IPS DF 6.9 (cell line): ENCODE results near the gene FBXL19.
A peak's percentile ranks its signal among the peaks of the same experiment; 100 is the strongest.

Experiments used
- DNase-seq: peaks from one replicate; pipeline ENCODE4 v3.0.0-alpha.2; 2013; ENCODE audit warnings: low read depth, low spot score
- H3K27ac ChIP-seq: one replicate; pipeline ENCODE4 v1.5.1; 2013; ENCODE audit warnings: low read length, control low read depth
- H3K27me3 ChIP-seq: 2 replicates; pipeline ENCODE4 v1.6.1; 2013; ENCODE audit warnings: mild to moderate bottlenecking, low read length; ENCODE audit not compliant: control insufficient read depth, insufficient read depth
- H3K36me3 ChIP-seq: 2 replicates; pipeline ENCODE4 v1.6.1; 2013; ENCODE audit warnings: low read length; ENCODE audit not compliant: control insufficient read depth, insufficient read depth
- H3K4me1 ChIP-seq: 2 replicates; pipeline ENCODE4 v1.6.1; 2013; ENCODE audit warnings: low read length; ENCODE audit not compliant: control insufficient read depth, insufficient read depth
- H3K4me3 ChIP-seq: 2 replicates; pipeline ENCODE4 v1.5.1; 2013; ENCODE audit warnings: mild to moderate bottlenecking, low read length
- H3K9me3 ChIP-seq: 2 replicates; pipeline ENCODE4 v1.6.1; 2013; ENCODE audit warnings: low read length, inconsistent platforms; ENCODE audit not compliant: control insufficient read depth, insufficient read depth
- WGBS: extraction: QIAGEN DNeasy Blood & Tissue Kit; methylation state at CpG from one replicate; pipeline ENCODE4 v1.1.7; 2013; ENCODE audit warnings: mixed read lengths, missing lambda C conversion rate; ENCODE audit not compliant: insufficient read length, insufficient coverage; 5-methylcytosine and 5-hydroxymethylcytosine counted together

The FBXL19 gene

DNA sequence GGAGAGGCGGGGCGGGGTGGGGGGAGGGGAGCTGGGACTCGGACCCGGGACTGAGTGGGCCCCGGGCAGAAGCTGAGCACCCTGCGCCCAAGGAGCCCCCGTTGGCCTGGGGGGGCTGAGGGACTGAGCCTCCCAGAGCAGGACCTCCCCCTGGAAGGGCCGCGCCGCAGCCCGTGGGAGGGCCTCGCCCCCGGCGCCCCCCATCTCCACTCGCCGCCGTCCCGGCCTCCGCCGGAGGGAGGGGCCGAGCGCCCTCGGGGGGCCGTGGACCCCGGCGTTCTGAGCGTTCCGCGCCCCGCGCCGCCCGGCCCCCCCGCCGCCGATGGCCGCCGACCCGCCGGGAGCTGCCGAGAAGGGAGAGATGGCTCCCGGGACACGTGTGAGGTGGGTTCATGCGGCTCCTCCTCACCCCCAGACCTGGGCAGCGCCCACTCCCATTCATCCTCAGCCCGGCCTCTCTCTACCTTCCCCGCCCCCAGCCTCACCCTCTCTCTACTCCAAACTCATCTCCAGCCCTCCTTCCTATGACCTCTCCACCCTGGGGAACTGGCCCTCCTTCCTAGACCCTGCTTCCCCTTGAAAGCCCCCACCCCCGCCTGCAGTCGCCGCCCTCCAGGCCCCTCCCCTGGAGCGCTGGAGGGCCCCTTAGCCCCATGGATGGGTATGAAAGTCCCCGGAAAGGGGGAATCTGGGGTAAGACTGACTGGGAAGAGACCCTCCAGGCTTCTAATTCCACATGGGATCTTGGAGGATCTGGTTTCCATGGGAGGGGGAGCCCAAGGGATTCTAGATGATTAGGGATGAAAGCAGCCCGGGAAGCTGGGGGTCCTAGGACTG is 922 bp downstream of the FBXL19 start:
- H3K36me3 ChIP-seq, result peaks cover 8% of the 10 kb centered on the region; the same call in 1 of the 2 replicates
- no peak for DNase-seq
- H3K27me3 ChIP-seq, result no peaks in the 10 kb centered on the region
- H3K9me3 ChIP-seq, result no peaks in the 10 kb centered on the region
- H3K27ac ChIP-seq, result no peak overlapping the region
- WGBS, result no CpG with 5 or more reads among the region's 53 CpGs
- peak overlapping the region; percentile 85; the same call in 1 of the 2 replicates for H3K4me3 ChIP-seq
- H3K4me1 ChIP-seq, result peaks cover 3% of the 10 kb centered on the region; the same call in 1 of the 2 replicates

DNA sequence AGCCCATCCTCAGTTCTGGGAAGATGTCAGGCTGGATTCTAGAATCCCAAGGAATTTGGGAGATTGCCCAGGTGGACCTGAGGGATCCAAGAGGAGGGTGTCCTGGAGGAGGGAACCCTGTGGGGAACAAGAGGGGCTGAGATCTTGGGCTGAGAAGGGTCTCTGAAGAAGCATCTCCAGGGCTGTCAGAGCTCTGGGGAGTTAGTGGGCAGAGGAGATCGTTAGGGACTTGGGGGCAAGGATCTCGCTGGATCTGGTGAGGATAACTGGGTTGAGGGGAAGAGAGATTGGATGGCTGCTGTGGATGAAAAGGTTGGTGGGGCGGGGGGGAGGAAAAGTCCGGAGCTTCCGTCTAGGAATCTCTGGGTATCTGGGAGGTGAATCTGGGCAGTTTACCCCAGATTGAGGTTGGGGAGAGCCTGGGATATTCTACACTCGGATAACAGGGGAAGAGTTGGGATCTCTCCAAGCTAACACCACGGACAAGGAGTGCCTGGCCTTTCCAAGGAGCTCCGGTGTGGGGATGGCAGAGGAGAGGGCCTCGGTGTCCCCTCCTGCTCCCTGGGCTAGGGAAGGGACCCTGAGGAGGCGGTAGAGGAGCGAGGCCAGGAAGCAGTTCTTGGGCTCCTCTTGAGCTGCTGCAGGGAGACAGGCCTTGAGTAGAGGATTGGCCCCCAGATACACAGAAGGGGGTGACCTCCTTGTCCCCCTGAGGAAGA is 1.7 kb downstream of the FBXL19 start:
- DNase-seq, result no peak
- H3K36me3 ChIP-seq, result peaks cover 9% of the 10 kb centered on the region
- H3K4me3 ChIP-seq, result peak overlapping the region; percentile 85; the same call in 1 of the 2 replicates
- peaks cover 3% of the 10 kb centered on the region; the same call in 1 of the 2 replicates for H3K4me1 ChIP-seq
- H3K9me3 ChIP-seq, result no peaks in the 10 kb centered on the region
- no CpG with 5 or more reads among the region's 11 CpGs for WGBS
- no peaks in the 10 kb centered on the region for H3K27me3 ChIP-seq
- no peak overlapping the region for H3K27ac ChIP-seq

DNA sequence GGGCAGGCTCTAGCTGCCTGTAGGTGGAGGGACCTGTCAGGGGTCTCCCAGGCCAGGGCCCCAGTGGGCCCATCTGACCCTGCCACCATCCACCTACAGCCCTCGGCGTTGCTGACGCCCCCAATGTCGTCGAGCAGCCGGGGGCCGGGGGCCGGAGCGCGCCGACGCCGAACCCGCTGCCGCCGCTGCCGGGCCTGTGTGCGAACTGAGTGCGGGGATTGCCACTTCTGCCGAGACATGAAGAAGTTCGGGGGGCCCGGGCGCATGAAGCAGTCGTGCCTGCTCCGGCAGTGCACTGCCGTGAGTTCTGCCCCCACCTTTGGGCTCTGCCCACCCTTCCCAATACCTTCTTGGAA is 2.2 kb downstream of the FBXL19 start:
- no peak overlapping the region for H3K27ac ChIP-seq
- H3K27me3 ChIP-seq, result no peaks in the 10 kb centered on the region
- DNase-seq, result no peak
- no peak overlapping the region for H3K4me3 ChIP-seq
- H3K36me3 ChIP-seq, result peaks cover 14% of the 10 kb centered on the region
- H3K4me1 ChIP-seq, result peaks cover 3% of the 10 kb centered on the region; the same call in 1 of the 2 replicates
- no CpG with 5 or more reads among the region's 26 CpGs for WGBS
- H3K9me3 ChIP-seq, result no peaks in the 10 kb centered on the region

DNA sequence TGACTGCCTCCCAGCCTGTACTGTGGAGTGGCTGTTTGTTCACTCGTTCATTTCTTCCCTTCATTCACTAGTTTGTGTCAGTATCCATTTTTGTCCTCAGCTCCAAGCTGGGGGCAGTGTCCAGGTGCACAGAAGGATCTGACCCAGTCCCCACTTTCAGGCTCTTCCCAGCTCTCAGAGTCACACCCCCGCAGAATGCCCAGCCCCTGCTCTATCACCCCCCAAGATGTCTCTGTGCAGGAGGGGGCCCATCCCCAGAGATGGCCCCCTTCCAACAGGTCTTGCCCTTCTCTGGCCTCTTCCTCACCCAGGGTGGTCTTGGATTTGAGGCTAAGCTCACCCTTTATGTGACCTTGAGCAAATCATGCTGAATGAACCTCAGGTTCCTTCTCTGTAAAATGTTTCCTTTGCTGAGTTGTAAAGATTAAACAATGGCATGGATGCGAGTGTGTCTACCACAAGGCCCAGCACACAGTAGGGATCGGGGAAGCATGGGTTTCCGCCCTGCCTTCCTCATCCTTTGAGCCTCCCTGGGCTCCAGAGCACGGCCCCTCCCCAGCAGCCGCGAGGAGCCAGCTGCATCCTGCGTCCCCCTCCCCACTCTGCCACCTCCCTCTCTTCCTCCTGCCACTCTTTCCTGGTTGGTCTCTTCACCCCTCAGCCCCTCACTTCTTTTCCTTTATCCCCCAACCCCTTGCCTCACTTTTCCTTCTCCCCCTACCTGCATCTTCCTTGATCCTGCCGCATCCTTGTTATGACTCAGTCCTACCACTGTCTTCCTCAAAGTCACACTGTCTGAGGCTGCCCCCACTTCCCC is 2.8 kb downstream of the FBXL19 start:
- WGBS, result no CpG with 5 or more reads among the region's 10 CpGs
- H3K9me3 ChIP-seq, result no peaks in the 10 kb centered on the region
- peaks cover 20% of the 10 kb centered on the region for H3K36me3 ChIP-seq
- DNase-seq, result no peak
- no peaks in the 10 kb centered on the region for H3K27me3 ChIP-seq
- H3K4me3 ChIP-seq, result no peak overlapping the region
- H3K4me1 ChIP-seq, result peaks cover 3% of the 10 kb centered on the region; the same call in 1 of the 2 replicates
- H3K27ac ChIP-seq, result no peak overlapping the region

DNA sequence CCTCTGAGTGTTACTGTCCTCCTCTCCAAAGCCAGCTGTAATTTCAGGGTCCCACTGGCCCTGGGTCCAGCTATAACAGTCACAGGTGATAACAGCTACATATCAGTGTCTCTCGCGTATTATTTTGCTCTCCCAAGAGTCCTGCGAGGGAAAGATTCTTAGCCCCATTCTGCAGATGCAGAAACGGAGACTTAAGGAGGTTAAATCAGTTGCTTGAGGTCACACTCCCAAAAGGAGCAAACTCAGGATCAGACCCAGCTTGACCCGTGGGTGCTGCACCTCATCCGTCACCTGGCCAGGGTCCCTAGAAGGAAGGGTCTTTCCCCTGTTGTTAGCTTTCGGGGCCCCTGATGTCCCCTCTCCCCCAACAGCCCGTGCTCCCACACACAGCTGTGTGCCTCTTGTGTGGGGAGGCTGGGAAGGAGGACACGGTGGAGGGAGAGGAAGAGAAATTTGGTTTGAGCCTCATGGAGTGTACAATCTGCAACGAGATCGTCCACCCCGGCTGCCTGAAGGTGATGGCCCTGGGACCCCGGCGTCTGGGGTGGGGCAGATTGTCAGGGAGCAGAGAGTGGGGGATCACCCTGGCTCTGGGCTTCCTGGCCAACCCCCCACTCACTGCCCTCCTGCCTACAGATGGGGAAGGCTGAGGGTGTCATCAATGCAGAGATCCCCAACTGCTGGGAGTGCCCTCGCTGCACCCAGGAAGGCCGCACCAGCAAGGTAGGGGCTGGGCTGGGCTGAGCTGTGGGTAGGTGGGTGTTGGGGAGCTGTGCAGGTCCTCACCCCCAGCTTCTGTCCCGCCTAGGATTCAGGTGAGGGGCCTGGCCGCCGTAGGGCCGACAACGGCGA is 3.8 kb downstream of the FBXL19 start:
- no peak overlapping the region for H3K4me3 ChIP-seq
- no peaks in the 10 kb centered on the region for H3K27me3 ChIP-seq
- H3K27ac ChIP-seq, result no peak overlapping the region

DNA sequence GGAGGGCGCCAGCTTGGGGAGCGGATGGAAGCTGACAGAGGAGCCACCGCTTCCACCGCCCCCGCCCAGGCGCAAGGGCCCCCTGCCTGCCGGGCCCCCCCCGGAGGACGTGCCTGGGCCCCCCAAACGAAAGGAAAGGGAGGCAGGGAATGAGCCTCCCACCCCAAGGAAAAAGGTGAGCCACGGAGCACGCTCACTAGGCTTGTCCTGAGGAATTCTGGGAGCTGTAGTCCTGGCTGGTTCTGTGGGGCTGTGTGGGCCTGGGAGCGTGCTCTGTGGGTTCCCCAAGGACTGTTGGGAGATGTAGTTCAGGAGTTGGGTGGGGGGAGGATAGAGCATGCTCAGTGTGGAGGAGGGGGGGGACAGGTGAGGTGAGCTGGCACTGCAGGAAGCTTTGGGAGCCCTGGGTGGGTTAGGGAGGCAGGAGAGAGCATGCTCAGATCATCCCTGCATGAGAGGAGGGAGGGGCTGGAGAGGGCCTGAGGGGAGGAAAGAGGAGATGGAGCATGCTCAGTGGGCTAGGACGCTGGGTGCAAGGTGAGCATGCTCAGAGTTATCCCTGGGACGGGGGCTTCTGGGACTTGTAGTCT is 4.5 kb downstream of the FBXL19 start:
- DNase-seq, result no peak
- H3K9me3 ChIP-seq, result no peaks in the 10 kb centered on the region
- peaks cover 25% of the 10 kb centered on the region for H3K36me3 ChIP-seq
- H3K4me3 ChIP-seq, result no peak overlapping the region
- H3K4me1 ChIP-seq, result peaks cover 3% of the 10 kb centered on the region; the same call in 1 of the 2 replicates
- no CpG with 5 or more reads among the region's 15 CpGs for WGBS
- no peak overlapping the region for H3K27ac ChIP-seq
- no peaks in the 10 kb centered on the region for H3K27me3 ChIP-seq

More for the DNA sequence above, 3.8 kb downstream of the FBXL19 start:
- H3K36me3 ChIP-seq, result peaks cover 21% of the 10 kb centered on the region
- no peak for DNase-seq
- no CpG with 5 or more reads among the region's 22 CpGs for WGBS
- H3K4me1 ChIP-seq, result peaks cover 3% of the 10 kb centered on the region; the same call in 1 of the 2 replicates
- H3K9me3 ChIP-seq, result no peaks in the 10 kb centered on the region

DNA sequence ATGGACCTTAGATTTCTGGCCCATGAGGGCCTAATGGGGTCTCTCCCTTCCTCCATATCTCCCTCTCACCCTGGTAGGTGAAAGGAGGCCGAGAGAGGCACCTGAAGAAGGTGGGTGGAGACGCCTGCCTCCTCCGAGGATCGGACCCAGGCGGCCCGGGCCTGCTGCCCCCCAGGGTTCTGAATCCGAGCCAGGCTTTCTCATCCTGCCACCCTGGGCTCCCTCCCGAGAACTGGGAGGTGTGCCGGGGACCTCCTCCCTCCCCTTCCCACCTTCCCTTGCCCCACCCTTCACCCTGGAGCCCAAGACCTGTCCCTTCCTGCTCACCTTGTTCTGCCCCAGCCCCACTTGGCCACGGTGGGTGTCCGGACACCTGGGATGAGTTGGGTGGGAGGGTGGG is 5.0 kb downstream of the FBXL19 start:
- peaks cover 25% of the 10 kb centered on the region for H3K36me3 ChIP-seq

DNA sequence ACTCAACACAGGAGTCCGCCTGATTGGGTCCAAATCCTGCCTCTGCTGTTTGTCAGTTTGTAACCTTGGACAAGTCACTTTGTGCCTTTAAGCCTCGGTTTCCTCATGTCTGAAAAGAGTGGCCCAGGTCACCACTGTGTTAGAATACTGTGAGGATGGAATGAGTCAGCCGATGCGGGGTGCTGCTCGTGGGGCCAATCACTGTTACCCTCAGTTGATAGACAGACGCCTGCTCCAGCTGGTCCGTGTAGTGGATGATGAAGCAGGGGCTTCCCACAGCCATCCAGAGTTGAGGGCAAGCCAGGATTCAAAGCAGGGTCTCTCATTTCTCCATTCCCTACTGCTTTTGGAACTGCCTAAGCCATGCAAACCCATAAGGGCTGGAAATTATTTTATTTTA is 5.8 kb downstream of the FBXL19 start:
- DNase-seq, result no peak
- Histone ChIP-seq H3K36me3 (peaks cover 25% of the 10 kb centered on the region), H3K27me3 (no peaks in the 10 kb centered on the region), H3K9me3 (no peaks in the 10 kb centered on the region), H3K4me3 (no peak overlapping the region), H3K27ac (no peak overlapping the region), H3K4me1 (peaks cover 3% of the 10 kb centered on the region; the same call in 1 of the 2 replicates)
- no CpG with 5 or more reads among the region's 7 CpGs for WGBS

More for the DNA sequence above, 5.0 kb downstream of the FBXL19 start:
- H3K9me3 ChIP-seq, result no peaks in the 10 kb centered on the region
- peaks cover 3% of the 10 kb centered on the region; the same call in 1 of the 2 replicates for H3K4me1 ChIP-seq
- WGBS, result no CpG with 5 or more reads among the region's 11 CpGs
- H3K27me3 ChIP-seq, result no peaks in the 10 kb centered on the region
- DNase-seq, result no peak
- no peak overlapping the region for H3K27ac ChIP-seq
- no peak overlapping the region for H3K4me3 ChIP-seq

DNA sequence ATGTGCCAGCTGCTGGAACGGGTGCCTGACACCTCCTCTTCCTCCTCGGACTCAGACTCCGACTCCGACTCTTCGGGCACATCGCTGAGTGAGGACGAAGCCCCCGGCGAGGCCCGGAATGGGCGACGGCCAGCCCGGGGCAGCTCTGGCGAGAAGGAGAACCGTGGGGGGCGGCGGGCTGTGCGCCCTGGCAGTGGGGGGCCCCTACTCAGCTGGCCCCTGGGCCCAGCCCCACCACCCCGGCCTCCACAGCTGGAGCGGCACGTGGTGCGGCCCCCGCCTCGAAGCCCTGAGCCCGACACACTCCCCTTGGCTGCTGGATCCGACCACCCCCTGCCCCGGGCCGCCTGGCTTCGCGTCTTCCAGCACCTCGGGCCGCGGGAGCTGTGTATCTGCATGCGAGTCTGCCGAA is 6.8 kb downstream of the FBXL19 start:
- no peak overlapping the region for H3K4me3 ChIP-seq
- peaks cover 25% of the 10 kb centered on the region for H3K36me3 ChIP-seq
- no peaks in the 10 kb centered on the region for H3K27me3 ChIP-seq
- H3K9me3 ChIP-seq, result no peaks in the 10 kb centered on the region
- no peak for DNase-seq
- H3K4me1 ChIP-seq, result peaks cover 3% of the 10 kb centered on the region; the same call in 1 of the 2 replicates
- no CpG with 5 or more reads among the region's 35 CpGs for WGBS
- H3K27ac ChIP-seq, result no peak overlapping the region
